Hepatocyte (in vitro differentiated cells): ENCODE measurements around the gene TPPP3.

Experiments
- CTCF ChIP-seq: fragments of 200-600 bp; sonication (generic); IDR thresholded peaks from 2 replicates; pipeline ENCODE4 v1.5.1; 2016; ENCODE audit warnings: antibody characterized with exemption, mild to moderate bottlenecking; ENCODE audit not compliant: poor library complexity
- EZH2phosphoT487 ChIP-seq: fragments of 200-600 bp; sonication (generic); IDR thresholded peaks from one replicate; pipeline ENCODE4 v1.6.1; 2018; ENCODE audit warnings: antibody characterized with exemption, mild to moderate bottlenecking, low read depth, moderate library complexity; ENCODE audit not compliant: unreplicated experiment, severe bottlenecking

- TF ChIP-seq CTCF (no peak), EZH2phosphoT487 (no peak)
These were observed 48.0 kb upstream of the TPPP3 start for GRCh38 chr16:67441271-67441753.
